KMS-11 (cell line): ENCODE data around the gene IRF7.

Experiments used
- H2AFZ ChIP-seq: fragments of 200-600 bp; sonication (generic); 2 replicates; pipeline ENCODE4 v1.6.1; 2016; ENCODE audit warnings: antibody characterized with exemption, mixed run types, low read depth
- H3K27ac ChIP-seq: fragments of 200-600 bp; sonication (generic); 2 replicates; pipeline ENCODE4 v1.6.1; 2016; ENCODE audit warnings: mild to moderate bottlenecking, mixed run types
- H3K27me3 ChIP-seq: fragments of 200-600 bp; sonication (generic); 2 replicates; pipeline ENCODE4 v1.6.1; 2017; ENCODE audit warnings: mild to moderate bottlenecking, low read depth, mixed run types, moderate library complexity; ENCODE audit not compliant: insufficient read depth
- H3K36me3 ChIP-seq: fragments of 200-600 bp; sonication (generic); 2 replicates; pipeline ENCODE4 v1.6.1; 2017; ENCODE audit warnings: mild to moderate bottlenecking, mixed run types; ENCODE audit not compliant: insufficient read depth
- H3K4me1 ChIP-seq: fragments of 200-600 bp; sonication (generic); 2 replicates; pipeline ENCODE4 v1.6.1; 2016; ENCODE audit warnings: mild to moderate bottlenecking, low read depth, mixed run types; ENCODE audit not compliant: poor library complexity, severe bottlenecking
- H3K4me2 ChIP-seq: fragments of 200-600 bp; sonication (generic); 2 replicates; pipeline ENCODE4 v1.7.0; 2016; ENCODE audit warnings: mild to moderate bottlenecking, mixed run types
- H3K4me3 ChIP-seq: fragments of 200-600 bp; sonication (generic); IDR thresholded peaks from 2 replicates; pipeline ENCODE4 v1.6.1; 2017; ENCODE audit warnings: low read depth, low read length, mixed read lengths; ENCODE audit not compliant: insufficient read depth
- H3K79me2 ChIP-seq: fragments of 200-600 bp; sonication (generic); 2 replicates; pipeline ENCODE4 v1.6.1; 2016; ENCODE audit warnings: low read depth, mixed run types; ENCODE audit not compliant: insufficient read depth
- H3K9ac ChIP-seq: fragments of 200-600 bp; sonication (generic); 2 replicates; pipeline ENCODE4 v1.6.1; 2016; ENCODE audit warnings: mild to moderate bottlenecking, mixed run types
- H4K20me1 ChIP-seq: fragments of 200-600 bp; sonication (generic); 2 replicates; pipeline ENCODE4 v1.6.1; 2016; ENCODE audit warnings: mild to moderate bottlenecking, mixed run types; ENCODE audit not compliant: insufficient read depth
- TF ChIP-seq, protein P1 (sequence below): fragments of 200-600 bp; sonication (generic); conservative IDR thresholded peaks from 2 replicates; pipeline ENCODE4 v1.6.1; 2017; ENCODE audit warnings: low read depth, mild to moderate bottlenecking, antibody characterized with exemption, low read length, moderate library complexity, mixed read lengths

Gene IRF7

DNA sequence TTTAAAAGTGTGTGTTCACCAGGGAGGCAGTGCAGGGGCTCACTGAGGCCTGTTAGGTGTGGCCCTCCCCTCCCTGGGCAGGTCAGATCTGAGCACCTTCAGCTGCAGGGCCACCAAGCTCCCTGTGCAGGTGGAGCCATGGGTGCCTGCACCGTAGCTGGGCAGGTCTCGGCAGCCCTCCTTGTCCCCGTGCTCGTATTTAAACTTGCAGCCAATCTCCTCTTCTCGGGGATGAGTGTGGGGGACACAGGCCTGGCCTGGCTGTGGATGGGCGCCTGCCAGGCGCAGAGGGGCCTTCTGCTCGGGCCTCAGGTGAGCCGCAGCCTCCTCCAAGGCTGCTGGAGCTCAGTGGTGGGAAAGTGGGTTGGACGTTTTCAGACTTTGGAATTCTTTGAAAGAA lies 20.4 kb downstream of the IRF7 start:
- H3K4me3 ChIP-seq: no peak overlapping the region
- H3K4me2 ChIP-seq: peak overlapping the region; percentile 16; the same call in 1 of the 2 replicates
- H3K79me2 ChIP-seq: no peaks in the 10 kb centered on the region
- H4K20me1 ChIP-seq: no peaks in the 10 kb centered on the region
- no peak overlapping the region for H3K9ac ChIP-seq
- H3K36me3 ChIP-seq: peaks cover 6% of the 10 kb centered on the region; the same call in 1 of the 2 replicates
- no peaks in the 10 kb centered on the region for H3K27me3 ChIP-seq
- TF ChIP-seq, protein P1, sequence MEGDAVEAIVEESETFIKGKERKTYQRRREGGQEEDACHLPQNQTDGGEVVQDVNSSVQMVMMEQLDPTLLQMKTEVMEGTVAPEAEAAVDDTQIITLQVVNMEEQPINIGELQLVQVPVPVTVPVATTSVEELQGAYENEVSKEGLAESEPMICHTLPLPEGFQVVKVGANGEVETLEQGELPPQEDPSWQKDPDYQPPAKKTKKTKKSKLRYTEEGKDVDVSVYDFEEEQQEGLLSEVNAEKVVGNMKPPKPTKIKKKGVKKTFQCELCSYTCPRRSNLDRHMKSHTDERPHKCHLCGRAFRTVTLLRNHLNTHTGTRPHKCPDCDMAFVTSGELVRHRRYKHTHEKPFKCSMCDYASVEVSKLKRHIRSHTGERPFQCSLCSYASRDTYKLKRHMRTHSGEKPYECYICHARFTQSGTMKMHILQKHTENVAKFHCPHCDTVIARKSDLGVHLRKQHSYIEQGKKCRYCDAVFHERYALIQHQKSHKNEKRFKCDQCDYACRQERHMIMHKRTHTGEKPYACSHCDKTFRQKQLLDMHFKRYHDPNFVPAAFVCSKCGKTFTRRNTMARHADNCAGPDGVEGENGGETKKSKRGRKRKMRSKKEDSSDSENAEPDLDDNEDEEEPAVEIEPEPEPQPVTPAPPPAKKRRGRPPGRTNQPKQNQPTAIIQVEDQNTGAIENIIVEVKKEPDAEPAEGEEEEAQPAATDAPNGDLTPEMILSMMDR: no peak
- H3K27ac ChIP-seq: no peak overlapping the region; the same call in 1 of the 2 replicates
- no peak overlapping the region for H2AFZ ChIP-seq
- peaks cover 25% of the 10 kb centered on the region for H3K4me1 ChIP-seq

DNA sequence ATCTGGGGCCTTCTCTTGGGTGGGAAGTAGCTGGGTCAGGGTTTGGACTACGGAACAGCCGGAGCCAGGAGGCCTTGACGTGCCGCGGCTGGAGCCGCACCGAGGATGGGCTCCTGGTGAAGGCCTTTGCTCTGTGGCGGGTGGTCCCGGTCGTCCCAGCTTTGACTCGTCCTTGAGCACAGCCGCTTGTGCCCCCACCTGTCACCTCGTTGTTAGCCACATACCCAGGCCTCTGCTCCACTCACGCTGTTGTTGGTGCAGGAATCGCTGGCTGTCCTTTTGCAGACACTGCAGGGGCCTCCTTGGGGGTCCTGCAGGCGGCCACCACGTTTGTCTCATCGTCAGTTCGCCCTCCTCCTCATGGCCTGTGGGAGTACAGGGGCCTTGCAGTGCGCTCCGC lies 22.4 kb downstream of the IRF7 start:
- no peak overlapping the region for H3K4me2 ChIP-seq
- no peak overlapping the region for H3K4me3 ChIP-seq
- TF ChIP-seq, protein P1: no peak
- H3K4me1 ChIP-seq: peaks cover 27% of the 10 kb centered on the region
- H4K20me1 ChIP-seq: no peaks in the 10 kb centered on the region
- peaks cover 6% of the 10 kb centered on the region; the same call in 1 of the 2 replicates for H3K36me3 ChIP-seq
- H3K79me2 ChIP-seq: peaks cover 9% of the 10 kb centered on the region; the same call in 1 of the 2 replicates
- H2AFZ ChIP-seq: no peak overlapping the region
- no peak overlapping the region for H3K27ac ChIP-seq
- H3K9ac ChIP-seq: no peak overlapping the region
- no peaks in the 10 kb centered on the region for H3K27me3 ChIP-seq

DNA sequence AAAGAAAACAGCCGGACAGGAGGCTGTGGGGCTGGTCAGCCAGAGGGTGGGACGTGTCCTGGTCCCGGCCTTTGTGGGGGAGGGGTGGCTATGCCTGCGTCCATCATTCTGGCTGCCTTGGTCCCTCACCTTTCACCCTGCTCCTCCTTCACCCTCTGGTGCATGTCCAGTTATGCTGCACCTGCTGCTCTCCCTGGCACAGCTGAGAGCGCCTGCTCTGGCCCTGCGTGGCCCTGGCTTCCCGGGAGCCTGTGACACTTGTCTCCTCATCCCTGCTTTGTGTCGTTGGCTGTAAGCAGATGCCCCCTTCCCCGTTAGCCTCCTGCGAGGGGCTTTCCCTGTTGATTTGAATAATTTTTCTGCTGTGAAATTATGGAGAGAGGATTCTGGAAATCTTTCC lies 22.8 kb downstream of the IRF7 start:
- Histone ChIP-seq H3K4me3 (no peak overlapping the region), H2AFZ (no peak overlapping the region), H3K4me1 (peaks cover 31% of the 10 kb centered on the region), H3K27ac (no peak overlapping the region), H3K36me3 (peaks cover 6% of the 10 kb centered on the region; the same call in 1 of the 2 replicates), H3K27me3 (no peaks in the 10 kb centered on the region), H3K9ac (no peak overlapping the region), H4K20me1 (no peaks in the 10 kb centered on the region), H3K79me2 (peaks cover 9% of the 10 kb centered on the region; the same call in 1 of the 2 replicates), H3K4me2 (no peak overlapping the region)
- TF ChIP-seq, protein P1: no peak

DNA sequence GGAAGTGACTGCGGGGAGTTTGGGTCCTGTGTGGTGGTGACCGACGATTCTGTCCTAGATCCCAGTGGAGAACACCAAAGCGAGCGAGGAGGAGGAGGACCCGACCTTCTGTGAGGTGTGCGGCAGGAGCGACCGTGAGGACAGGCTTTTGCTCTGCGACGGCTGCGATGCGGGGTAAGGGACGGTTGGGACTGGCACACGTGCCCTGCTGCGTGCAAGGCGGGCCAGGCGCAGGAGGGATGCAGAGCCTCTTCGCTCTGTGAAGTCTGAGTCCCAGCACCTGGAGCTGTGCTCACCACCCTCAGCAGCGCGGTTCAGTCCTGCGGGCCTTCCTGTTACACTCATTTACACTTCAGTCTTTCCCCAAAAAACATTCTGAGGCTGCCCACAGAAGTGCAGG lies 23.2 kb downstream of the IRF7 start:
- no peaks in the 10 kb centered on the region for H4K20me1 ChIP-seq
- H3K79me2 ChIP-seq: peaks cover 9% of the 10 kb centered on the region; the same call in 1 of the 2 replicates
- TF ChIP-seq, protein P1: no peak
- H3K4me1 ChIP-seq: peaks cover 34% of the 10 kb centered on the region
- H3K4me3 ChIP-seq: no peak overlapping the region
- no peak overlapping the region for H2AFZ ChIP-seq
- H3K27me3 ChIP-seq: no peaks in the 10 kb centered on the region
- no peak overlapping the region for H3K27ac ChIP-seq
- peaks cover 6% of the 10 kb centered on the region; the same call in 1 of the 2 replicates for H3K36me3 ChIP-seq
- no peak overlapping the region for H3K4me2 ChIP-seq
- no peak overlapping the region for H3K9ac ChIP-seq
